ENCODE results near the gene POMGNT2.

Gene POMGNT2

GRCh38 chr3:43102773-43103480 lies 3.0 kb downstream of the POMGNT2 start:
- DNase-seq (ENCODE audit: low spot score): no peak

- no peak for DNase-seq (ENCODE audit: low spot score)
Observed at GRCh38 chr3:43098761-43099160, 7.1 kb downstream of the POMGNT2 start.

- no peak for DNase-seq (ENCODE audit: low spot score)
Observed at GRCh38 chr3:43097400-43098080, 8.3 kb downstream of the POMGNT2 start.

- no peak for DNase-seq (ENCODE audit: low spot score)
Observed at GRCh38 chr3:43096761-43097160, 9.1 kb downstream of the POMGNT2 start.

DNA sequence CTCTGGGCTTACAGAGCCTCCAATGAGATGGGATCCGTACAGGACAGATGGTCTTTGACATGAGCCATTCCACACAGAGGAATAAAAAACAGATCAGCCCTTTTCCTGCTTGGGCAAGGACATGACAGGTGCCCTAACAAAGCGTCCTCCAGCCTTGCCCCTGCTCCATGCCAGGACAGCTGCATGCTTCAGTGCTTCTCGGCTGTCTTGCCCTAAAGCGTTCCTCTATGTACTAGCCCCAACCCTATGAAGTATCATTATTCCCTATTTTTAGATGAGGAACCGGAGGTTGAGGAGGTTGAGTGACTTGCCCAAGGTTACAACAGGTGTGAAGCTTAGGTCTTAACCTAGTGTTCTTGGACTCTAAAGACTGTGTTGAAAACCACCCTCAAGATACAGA lies 10.5 kb downstream of the POMGNT2 start:
- no peak for DNase-seq (ENCODE audit: low spot score)

- no peak for DNase-seq (ENCODE audit: low spot score)
Observed at GRCh38 chr3:43094851-43095250, 11.0 kb downstream of the POMGNT2 start.

- DNase-seq (ENCODE audit: low spot score): no peak
Observed at GRCh38 chr3:43094381-43094780, 11.5 kb downstream of the POMGNT2 start.

DNA sequence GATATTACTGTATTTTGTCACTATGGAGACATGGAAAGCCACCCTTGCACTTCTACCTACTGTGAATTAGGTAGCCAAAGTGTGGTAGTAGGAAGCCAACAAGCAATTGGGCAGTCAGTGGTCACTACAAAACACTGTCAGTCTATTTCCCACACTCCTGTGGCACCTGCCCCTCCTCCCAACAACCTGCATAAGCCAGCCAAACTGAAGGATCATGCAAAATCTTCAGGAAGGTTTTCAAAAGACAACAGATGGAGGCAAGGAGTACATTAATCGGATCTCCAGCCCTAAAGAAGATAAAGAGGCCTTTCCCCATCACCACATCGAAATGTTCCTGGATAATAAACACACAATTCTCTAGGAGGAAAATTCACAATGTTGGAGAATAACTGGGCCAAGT lies 11.9 kb downstream of the POMGNT2 start:
- DNase-seq (ENCODE audit: low spot score): no peak

GRCh38 chr3:43093006-43093405 lies 12.9 kb downstream of the POMGNT2 start:
- no peak for DNase-seq (ENCODE audit: low spot score)

DNA sequence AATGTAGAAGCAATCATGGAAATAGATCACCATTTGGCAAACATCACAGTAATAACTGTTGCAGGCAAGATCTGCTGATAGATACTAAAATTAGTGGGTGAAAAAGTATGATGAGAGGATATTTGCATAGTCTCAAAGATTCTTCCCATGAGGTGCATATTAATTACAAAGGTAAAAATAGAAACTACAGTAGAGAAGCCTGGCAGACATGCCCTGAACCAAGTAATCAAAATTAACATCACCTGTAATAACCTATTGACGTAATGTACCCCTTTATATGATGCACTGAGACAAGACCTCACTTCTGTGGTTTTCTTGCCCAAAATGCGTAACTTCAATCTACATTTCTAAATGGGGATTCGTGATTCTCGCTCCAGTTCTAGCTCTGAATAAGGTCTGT lies 14.4 kb downstream of the POMGNT2 start:
- DNase-seq (ENCODE audit: low spot score): no peak

DNA sequence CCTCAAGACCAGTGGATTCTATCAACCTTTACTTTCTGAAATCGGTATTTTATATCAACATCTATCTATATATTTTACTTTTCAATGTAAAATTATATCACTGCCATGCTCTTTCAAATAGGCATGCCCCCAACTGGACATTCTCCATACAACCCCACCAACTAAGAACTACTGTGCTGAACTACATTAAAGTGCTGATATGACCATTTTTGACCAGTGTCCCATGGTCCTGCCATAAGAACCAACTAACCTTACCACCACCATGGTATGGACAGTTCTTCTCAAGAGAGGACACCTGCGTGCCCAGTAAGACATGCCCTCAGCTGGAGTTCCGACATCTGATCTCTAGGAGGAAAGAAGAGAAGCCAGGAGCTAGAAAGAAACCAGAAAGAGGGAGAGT lies 15.6 kb downstream of the POMGNT2 start:
- no peak for DNase-seq (ENCODE audit: low spot score)

DNA sequence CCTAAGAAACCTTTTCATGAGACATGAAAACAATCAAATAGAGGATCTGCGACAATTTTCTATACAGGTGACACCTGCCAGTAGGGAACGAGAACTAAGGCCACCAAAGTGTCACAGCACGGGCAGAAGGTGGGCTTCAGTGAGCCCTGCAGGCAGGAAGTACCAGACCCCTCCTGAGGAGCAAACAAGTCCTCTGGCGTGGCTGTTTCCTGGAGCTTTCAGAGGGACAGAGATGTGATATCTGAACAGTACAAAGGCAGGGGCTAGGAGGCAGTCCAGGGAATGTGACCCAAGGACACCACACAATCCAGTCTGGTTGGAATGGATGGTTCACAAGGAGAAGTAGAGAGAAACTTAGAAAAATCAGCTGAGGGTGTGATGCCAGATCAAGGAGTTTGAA lies 16.8 kb downstream of the POMGNT2 start:
- no peak for DNase-seq (ENCODE audit: low spot score)

GRCh38 chr3:43087249-43087776 lies 18.6 kb downstream of the POMGNT2 start:
- DNase-seq (ENCODE audit: low spot score): no peak

GRCh38 chr3:43086460-43087165 lies 19.3 kb downstream of the POMGNT2 start:
- DNase-seq (ENCODE audit: low spot score): no peak

- no peak for DNase-seq (ENCODE audit: low spot score)
Observed at GRCh38 chr3:43082457-43082856, 23.4 kb downstream of the POMGNT2 start.

DNA sequence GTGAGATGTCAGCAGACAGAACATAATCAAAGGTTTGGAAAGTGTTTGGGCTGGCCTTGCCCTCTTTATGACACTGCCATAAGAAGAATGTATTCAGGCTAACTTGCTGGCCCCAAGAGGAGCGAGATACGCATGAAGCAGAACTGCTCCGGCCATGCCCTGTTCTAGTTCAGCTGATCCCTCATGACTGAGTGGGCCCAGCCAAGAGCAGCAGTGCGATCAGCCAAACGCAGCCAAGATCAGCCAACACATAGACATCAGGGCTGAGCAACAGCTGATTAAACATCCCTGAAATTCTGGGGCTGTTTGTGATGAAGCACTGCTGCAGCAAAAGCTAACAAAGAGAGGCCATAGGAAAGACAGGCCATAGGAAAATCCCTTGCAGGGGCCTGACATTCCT lies 24.1 kb downstream of the POMGNT2 start:
- no peak for DNase-seq (ENCODE audit: low spot score)

- no peak for DNase-seq (ENCODE audit: low spot score)
Observed at GRCh38 chr3:43080726-43081568, 24.9 kb downstream of the POMGNT2 start.

DNA sequence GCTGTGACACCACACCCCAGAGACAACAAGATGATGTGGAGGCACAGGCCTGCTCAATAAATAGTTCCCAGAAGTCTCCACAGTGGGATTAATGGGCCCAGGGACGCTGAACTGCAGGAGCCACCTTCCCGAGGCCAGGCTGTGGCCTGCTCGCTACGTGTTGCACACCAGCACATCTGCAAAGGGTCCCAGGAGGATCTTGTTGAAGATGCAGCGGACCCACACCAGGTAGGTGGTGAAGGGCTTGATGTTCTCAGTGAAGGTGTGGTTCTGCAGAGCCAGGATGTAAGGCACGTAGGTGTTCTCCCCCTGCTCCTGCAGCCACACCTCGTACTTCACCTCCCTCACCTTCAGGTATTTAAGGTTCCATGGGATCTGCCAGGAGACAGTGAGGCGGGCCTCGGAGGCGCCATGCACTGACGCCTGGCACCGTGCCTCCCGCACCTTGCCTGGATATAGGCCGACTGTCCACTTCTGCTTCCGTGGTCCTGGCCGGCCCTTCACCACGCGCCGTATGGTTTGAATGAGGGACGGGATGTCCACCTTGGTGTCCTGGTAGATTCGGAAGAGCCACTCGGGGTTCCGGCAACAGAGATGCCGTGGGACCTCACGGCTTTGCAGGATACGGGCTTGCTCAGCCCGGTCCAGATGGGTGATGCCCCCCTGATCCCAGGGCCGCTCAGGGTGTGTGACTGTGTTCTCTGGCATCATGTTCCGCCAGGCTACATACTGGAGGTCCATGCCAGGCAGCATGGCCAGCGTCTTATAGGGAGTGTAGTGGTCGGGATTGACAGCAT lies 26.1 kb downstream of the POMGNT2 start:
- DNase-seq (ENCODE audit: low spot score): no peak

DNA sequence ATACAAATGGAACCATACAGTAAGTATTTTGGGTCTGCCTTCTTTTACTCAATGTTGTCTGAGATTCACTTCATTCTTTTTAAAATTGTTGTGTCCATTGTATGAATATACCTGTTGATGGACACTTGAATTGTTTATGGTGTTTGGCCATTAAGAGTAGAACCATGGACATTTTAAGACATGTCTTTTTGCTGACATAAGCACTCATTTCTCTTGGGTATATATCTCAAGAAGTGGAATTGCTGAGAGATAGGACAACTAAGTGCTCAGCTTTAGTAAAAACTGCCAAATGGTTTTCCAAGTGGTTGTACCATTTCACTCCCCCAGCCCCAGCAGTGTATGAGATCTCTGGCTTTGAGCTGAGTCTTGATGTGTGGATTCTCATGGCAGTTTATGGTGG lies 28.2 kb downstream of the POMGNT2 start:
- no peak for DNase-seq (ENCODE audit: low spot score)

- DNase-seq (ENCODE audit: low spot score): no peak
Observed at GRCh38 chr3:43077261-43077660, 28.6 kb downstream of the POMGNT2 start.

GRCh38 chr3:43076857-43077256 lies 29.0 kb downstream of the POMGNT2 start:
- DNase-seq (ENCODE audit: low spot score): no peak
